NCI-H345 (cell line): ENCODE results near the gene MRPS16.
"Not testable (repeated sequence)": the region's sequence is repeated elsewhere in the genome, so short reads cannot be mapped to it uniquely, and the experiment has no call there.

Source experiments
- DNase-seq: peaks from one replicate; lab custom pipeline; 2025; lab: John Stamatoyannopoulos, UW

MRPS16 gene

GRCh38 chr10:73252445-73253224 is at the start of gene MRPS16:
Gene MRPS16 (minus strand): TSS chr10:73252644. CDS start chr10:73252482, 162 bp downstream.
- DNase-seq: peak; percentile 90

GRCh38 chr10:73296946-73297345 is 44.5 kb upstream of the MRPS16 start:
- DNase-seq: no peak

- no peak for DNase-seq
Observed at GRCh38 chr10:73293461-73293860, 41.0 kb upstream of the MRPS16 start.

- DNase-seq: no peak
Observed at GRCh38 chr10:73289958-73290357, 37.5 kb upstream of the MRPS16 start.

GRCh38 chr10:73287441-73287840 is 35.0 kb upstream of the MRPS16 start:
- no peak for DNase-seq

- no peak for DNase-seq
Observed at GRCh38 chr10:73281097-73281496, 28.7 kb upstream of the MRPS16 start.

GRCh38 chr10:73264423-73264822 is 12.0 kb upstream of the MRPS16 start:
- no peak for DNase-seq

- DNase-seq: no peak
Observed at GRCh38 chr10:73263693-73264347, 11.4 kb upstream of the MRPS16 start.

GRCh38 chr10:73262880-73263555 is 10.6 kb upstream of the MRPS16 start:
- no peak for DNase-seq

- no peak for DNase-seq
Observed at GRCh38 chr10:73262105-73262730, 9.8 kb upstream of the MRPS16 start.

GRCh38 chr10:73261362-73261995 is 9.0 kb upstream of the MRPS16 start:
- no peak for DNase-seq

- not testable (repeated sequence) for DNase-seq
Observed at GRCh38 chr10:73258612-73259011, 6.2 kb upstream of the MRPS16 start.

GRCh38 chr10:73253225-73253555 is 746 bp upstream of the MRPS16 start:
- DNase-seq: no peak

- no peak for DNase-seq
Observed at GRCh38 chr10:73251683-73252444, 580 bp downstream of the MRPS16 start.

GRCh38 chr10:73248259-73248724 is 4.2 kb downstream of the MRPS16 start:
- DNase-seq: no peak

- DNase-seq: no peak
Observed at GRCh38 chr10:73247509-73248258, 4.8 kb downstream of the MRPS16 start.

GRCh38 chr10:73246646-73247508 is 5.6 kb downstream of the MRPS16 start, which contains the start of gene DNAJC9:
Gene DNAJC9 (minus strand): TSS chr10:73247255. CDS start chr10:73247189, 66 bp downstream.
- peak; percentile 90 for DNase-seq

GRCh38 chr10:73246322-73246645 is 6.2 kb downstream of the MRPS16 start:
- no peak for DNase-seq

- no peak for DNase-seq
Observed at GRCh38 chr10:73244866-73245477, 7.5 kb downstream of the MRPS16 start.
